HEK293 (cell line): ENCODE data around the gene SIGLEC8.

ENCODE experiments used
- CTCF ChIA-PET: fragments of 350-600 bp; formaldehyde crosslinking; extraction: SDS; loops from one replicate; lab custom pipeline; 2021; ENCODE audit warnings: antibody characterized with exemption; lab: Yijun Ruan, JAX
- POLR2A ChIA-PET: fragments of 300-600 bp; formaldehyde crosslinking; extraction: SDS; loops from one replicate; lab custom pipeline; 2020; ENCODE audit warnings: antibody characterized with exemption, inconsistent platforms; lab: Yijun Ruan, JAX
- H3K27ac ChIP-seq: fragments of 200-500 bp; sonication (Bioruptor generic); 2 replicates; pipeline ENCODE4 v1.5.1; 2014; ENCODE audit warnings: low read depth, low read length, control low read depth, inconsistent platforms; ENCODE audit errors: extremely low read depth
- H3K36me3 ChIP-seq, 2 experiments: fragments of 200-500 bp in 1 of 2; sonication (Bioruptor generic) in 1 of 2; 1 replicate in 1 of 2; 2 replicates in 1 of 2; pipeline ENCODE4 v1.5.1; 2014 to 2017; ENCODE audit warnings: inconsistent platforms in 2 of 2, low read length in 2 of 2; ENCODE audit not compliant: control insufficient read depth in 2 of 2, insufficient read depth in 1 of 2
- H3K4me1 ChIP-seq: fragments of 200-500 bp; sonication (Bioruptor generic); 2 replicates; pipeline ENCODE4 v1.5.1; 2014; ENCODE audit warnings: mild to moderate bottlenecking, low read length, inconsistent platforms; ENCODE audit not compliant: control insufficient read depth, insufficient read depth
- H3K4me3 ChIP-seq: 2 replicates; pipeline ENCODE4 v1.5.1; 2011; ENCODE audit warnings: low read depth, mild to moderate bottlenecking, control low read depth, low read length, moderate library complexity
- H3K9me3 ChIP-seq: fragments of 200-500 bp; sonication (Bioruptor generic); 2 replicates; pipeline ENCODE4 v1.5.1; 2014; ENCODE audit warnings: low read depth, low read length, inconsistent platforms; ENCODE audit not compliant: control insufficient read depth, insufficient read depth
- KLF8 ChIP-seq: fragments of 450-650 bp; formaldehyde crosslinking; IDR thresholded peaks from 2 replicates; pipeline ENCODE4 v1.5.1; 2016; ENCODE audit warnings: missing biosample characterization, missing genetic modification characterization
- SCRT2 ChIP-seq: fragments of 450-650 bp; formaldehyde crosslinking; IDR thresholded peaks from 2 replicates; pipeline ENCODE4 v1.5.1; 2016; ENCODE audit warnings: missing biosample characterization, missing genetic modification characterization
- ZNF114 ChIP-seq: fragments of 450-650 bp; formaldehyde crosslinking; IDR thresholded peaks from 2 replicates; pipeline ENCODE4 v1.5.0; 2017; ENCODE audit warnings: missing biosample characterization, missing genetic modification characterization
- ZNF146 ChIP-seq: fragments of 450-650 bp; formaldehyde crosslinking; IDR thresholded peaks from 2 replicates; pipeline ENCODE4 v1.5.1; 2016; ENCODE audit warnings: missing biosample characterization, missing genetic modification characterization
- ZNF211 ChIP-seq: fragments of 450-650 bp; formaldehyde crosslinking; IDR thresholded peaks from 2 replicates; pipeline ENCODE4 v1.5.1; 2016; ENCODE audit warnings: low read depth, missing biosample characterization, missing genetic modification characterization
- ZNF416 ChIP-seq: fragments of 450-650 bp; formaldehyde crosslinking; IDR thresholded peaks from 2 replicates; pipeline ENCODE4 v1.5.1; 2016; ENCODE audit warnings: missing biosample characterization, missing genetic modification characterization
- ZNF654 ChIP-seq: fragments of 450-650 bp; formaldehyde crosslinking; IDR thresholded peaks from 2 replicates; pipeline ENCODE4 v1.5.1; 2016; ENCODE audit warnings: low read depth, missing biosample characterization, missing genetic modification characterization
- ZNF747 ChIP-seq: fragments of 450-650 bp; formaldehyde crosslinking; IDR thresholded peaks from 2 replicates; pipeline ENCODE4 v1.5.1; 2016; ENCODE audit warnings: missing biosample characterization, missing genetic modification characterization
- ZNF76 ChIP-seq: fragments of 450-650 bp; formaldehyde crosslinking; IDR thresholded peaks from 2 replicates; pipeline ENCODE4; 2016; ENCODE audit warnings: low read depth, missing biosample characterization, missing genetic modification characterization, borderline replicate concordance
- TF ChIP-seq, protein P1 (sequence below): fragments of 450-650 bp; formaldehyde crosslinking; IDR thresholded peaks from 2 replicates; pipeline ENCODE4 v1.5.1; 2016; ENCODE audit warnings: missing biosample characterization, missing genetic modification characterization
- TF ChIP-seq, protein P2 (sequence below): fragments of 450-650 bp; formaldehyde crosslinking; IDR thresholded peaks from 2 replicates; pipeline ENCODE4 v1.5.1; 2016; ENCODE audit warnings: missing biosample characterization, missing genetic modification characterization
- TF ChIP-seq, protein P3 (sequence below): fragments of 450-650 bp; formaldehyde crosslinking; IDR thresholded peaks from 2 replicates; pipeline ENCODE4 v1.5.1; 2016; ENCODE audit warnings: missing biosample characterization, missing genetic modification characterization, low read depth

The SIGLEC8 gene

DNA sequence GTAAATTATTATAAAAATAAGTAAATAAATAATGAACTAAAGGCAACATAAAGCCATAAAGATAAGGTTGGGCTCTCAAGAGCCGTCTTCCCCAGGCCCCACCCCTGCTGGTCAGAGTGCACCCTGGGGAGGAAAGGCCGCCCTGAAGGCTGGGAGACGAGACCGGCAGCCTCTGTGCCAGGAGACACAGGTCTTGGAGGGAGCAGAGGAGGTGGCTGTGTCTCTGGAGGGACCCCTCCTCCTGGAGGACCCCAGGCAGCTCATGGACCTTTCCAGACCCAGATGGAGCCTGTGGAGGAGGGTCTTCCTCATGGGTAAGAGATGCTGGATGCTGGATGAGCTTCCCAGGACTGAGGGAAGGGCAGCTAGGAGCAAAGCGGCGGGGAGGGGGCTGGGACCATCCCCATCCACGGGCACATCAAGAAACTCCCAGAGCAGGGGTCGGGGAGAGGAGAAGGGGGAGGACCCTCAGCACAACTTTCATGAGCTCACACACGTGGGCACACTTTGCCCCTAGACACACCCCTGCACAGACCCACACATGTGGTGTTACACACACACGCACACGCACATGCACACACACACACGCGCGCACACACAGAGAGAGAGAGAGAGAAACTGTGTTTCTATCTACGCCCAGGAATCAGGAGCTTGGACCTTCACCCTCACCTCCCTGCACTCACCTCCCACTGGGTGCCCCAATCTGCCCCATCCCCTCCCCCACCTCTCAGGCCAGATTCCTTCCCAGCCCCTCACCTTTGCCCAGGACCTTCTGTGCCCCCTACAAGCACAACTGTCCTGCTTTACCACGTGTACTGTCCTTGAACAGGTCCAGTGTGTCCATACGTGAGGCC, 20.4 kb upstream of the SIGLEC8 start, which contains the start of gene CEACAM18 (continued):
- TF ChIP-seq ZNF211 (tag by site-specific recombination) = no peak
- no peak for TF ChIP-seq ZNF416 (tag by site-specific recombination)
- TF ChIP-seq KLF8 = no peak

DNA sequence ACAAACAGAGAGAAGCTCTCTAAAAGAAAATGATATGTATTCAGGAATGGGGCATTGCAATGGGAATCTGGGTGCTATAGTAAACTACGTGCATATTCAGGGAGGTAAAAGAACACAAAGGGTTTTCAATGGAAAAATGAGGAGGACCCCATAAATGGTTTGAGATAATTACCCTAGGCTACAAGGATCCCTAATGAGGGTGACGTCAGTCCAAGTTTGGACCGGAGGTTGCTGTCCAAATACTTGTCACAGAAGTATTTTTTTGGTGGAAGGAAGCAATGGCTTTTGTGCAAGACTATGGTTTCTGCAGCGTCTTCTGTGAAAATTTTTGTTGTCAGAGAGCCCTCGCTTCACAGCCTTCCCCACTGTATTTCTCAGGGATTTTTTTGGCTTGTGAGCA, 19.1 kb upstream of the SIGLEC8 start:
- H3K4me1 ChIP-seq = no peaks in the 10 kb centered on the region
- CTCF ChIA-PET = interaction anchor here (1.1 kb wide), 1 partner anchor 300 kb away, joined by 3 read pairs; no protein-coding TSS in a partner anchor
- POLR2A ChIA-PET = no interaction called here
- TF ChIP-seq ZNF114 (tag by site-specific recombination) = no peak
- no peak for TF ChIP-seq ZNF76 (tag by site-specific recombination)
- TF ChIP-seq, protein P1, sequence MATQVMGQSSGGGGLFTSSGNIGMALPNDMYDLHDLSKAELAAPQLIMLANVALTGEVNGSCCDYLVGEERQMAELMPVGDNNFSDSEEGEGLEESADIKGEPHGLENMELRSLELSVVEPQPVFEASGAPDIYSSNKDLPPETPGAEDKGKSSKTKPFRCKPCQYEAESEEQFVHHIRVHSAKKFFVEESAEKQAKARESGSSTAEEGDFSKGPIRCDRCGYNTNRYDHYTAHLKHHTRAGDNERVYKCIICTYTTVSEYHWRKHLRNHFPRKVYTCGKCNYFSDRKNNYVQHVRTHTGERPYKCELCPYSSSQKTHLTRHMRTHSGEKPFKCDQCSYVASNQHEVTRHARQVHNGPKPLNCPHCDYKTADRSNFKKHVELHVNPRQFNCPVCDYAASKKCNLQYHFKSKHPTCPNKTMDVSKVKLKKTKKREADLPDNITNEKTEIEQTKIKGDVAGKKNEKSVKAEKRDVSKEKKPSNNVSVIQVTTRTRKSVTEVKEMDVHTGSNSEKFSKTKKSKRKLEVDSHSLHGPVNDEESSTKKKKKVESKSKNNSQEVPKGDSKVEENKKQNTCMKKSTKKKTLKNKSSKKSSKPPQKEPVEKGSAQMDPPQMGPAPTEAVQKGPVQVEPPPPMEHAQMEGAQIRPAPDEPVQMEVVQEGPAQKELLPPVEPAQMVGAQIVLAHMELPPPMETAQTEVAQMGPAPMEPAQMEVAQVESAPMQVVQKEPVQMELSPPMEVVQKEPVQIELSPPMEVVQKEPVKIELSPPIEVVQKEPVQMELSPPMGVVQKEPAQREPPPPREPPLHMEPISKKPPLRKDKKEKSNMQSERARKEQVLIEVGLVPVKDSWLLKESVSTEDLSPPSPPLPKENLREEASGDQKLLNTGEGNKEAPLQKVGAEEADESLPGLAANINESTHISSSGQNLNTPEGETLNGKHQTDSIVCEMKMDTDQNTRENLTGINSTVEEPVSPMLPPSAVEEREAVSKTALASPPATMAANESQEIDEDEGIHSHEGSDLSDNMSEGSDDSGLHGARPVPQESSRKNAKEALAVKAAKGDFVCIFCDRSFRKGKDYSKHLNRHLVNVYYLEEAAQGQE (tag by site-specific recombination) = 0 out of 2 replicates have a peak, but pooled peaks have one; percentile 40
- no peak for TF ChIP-seq SCRT2 (tag by site-specific recombination)
- TF ChIP-seq, all 188 proteins: peak for 1
- Histone ChIP-seq H3K36me3 (no peaks in the 10 kb centered on the region), H3K27ac (no peak overlapping the region), H3K4me3 (no peak overlapping the region), H3K9me3 (no peaks in the 10 kb centered on the region)

DNA sequence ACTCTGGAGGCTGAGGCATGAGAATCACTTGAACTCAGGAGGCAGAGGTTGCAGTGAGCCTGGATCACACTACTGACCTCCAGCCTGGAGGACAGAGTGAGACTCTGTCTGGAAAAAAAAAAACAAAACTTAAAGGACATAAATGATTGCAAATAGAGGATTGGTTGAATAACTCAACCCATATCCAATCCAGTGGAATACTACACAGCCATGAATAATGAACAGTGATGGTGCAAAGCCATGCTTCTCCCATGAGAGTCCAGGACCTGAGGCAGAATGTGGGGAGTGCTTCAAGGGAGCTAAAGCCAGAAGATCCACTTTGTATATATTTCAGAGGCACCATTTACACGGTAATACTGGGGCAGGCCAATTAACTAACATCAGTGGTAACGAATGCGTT, 17.9 kb upstream of the SIGLEC8 start:
- H3K9me3 ChIP-seq = no peaks in the 10 kb centered on the region
- H3K27ac ChIP-seq = no peak overlapping the region
- H3K4me1 ChIP-seq = no peaks in the 10 kb centered on the region
- H3K36me3 ChIP-seq = no peaks in the 10 kb centered on the region
- H3K4me3 ChIP-seq = no peak overlapping the region
- TF ChIP-seq ZNF747 (tag by site-specific recombination) (no peak), ZNF146 (peak; percentile 55)
- ChIA-PET CTCF (interaction anchor here (0.6 to 1.1 kb wide), 2 partner anchors 132 to 301 kb away, joined by 3 read pairs; no protein-coding TSS in a partner anchor), POLR2A (no interaction called here)

DNA sequence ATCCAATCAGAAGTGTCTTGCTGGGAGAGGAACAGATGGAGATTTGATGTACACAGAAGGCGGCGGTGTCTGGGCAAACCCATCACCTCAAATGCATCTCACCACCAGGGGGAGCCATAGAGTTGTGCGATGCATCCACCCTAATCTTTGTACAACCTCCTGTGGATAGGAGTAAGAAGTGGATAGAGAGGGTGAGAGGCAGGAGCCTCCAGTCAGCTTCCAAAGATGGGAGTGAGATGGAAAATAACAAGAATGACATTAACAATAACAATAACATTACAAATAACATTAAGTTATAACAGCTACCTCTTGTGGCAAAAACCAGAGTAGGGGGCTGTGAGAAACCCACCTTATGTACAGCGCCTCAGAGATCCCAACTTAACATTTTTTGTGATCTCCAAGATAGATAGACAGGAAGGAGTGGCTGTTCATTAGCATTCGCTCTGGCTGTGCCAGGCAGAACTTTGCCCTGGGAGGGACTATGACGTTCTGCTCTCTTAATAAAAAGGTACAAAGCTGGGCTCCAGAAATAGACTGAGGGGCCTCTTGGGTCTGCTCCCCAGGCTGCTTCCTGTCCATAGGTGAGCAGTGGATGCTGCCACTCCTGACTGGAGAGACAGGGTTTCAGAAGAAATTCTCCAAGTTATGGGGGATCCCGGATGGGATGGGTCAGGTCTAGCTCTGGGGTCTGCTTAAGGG, 14.9 kb upstream of the SIGLEC8 start:
- no peaks in the 10 kb centered on the region for H3K36me3 ChIP-seq

More for the DNA sequence above, 14.9 kb upstream of the SIGLEC8 start:
- POLR2A ChIA-PET = no interaction called here
- no peak overlapping the region for H3K4me3 ChIP-seq
- peak; percentile 32 for TF ChIP-seq ZNF654 (tag by site-specific recombination)
- TF ChIP-seq, protein P2, sequence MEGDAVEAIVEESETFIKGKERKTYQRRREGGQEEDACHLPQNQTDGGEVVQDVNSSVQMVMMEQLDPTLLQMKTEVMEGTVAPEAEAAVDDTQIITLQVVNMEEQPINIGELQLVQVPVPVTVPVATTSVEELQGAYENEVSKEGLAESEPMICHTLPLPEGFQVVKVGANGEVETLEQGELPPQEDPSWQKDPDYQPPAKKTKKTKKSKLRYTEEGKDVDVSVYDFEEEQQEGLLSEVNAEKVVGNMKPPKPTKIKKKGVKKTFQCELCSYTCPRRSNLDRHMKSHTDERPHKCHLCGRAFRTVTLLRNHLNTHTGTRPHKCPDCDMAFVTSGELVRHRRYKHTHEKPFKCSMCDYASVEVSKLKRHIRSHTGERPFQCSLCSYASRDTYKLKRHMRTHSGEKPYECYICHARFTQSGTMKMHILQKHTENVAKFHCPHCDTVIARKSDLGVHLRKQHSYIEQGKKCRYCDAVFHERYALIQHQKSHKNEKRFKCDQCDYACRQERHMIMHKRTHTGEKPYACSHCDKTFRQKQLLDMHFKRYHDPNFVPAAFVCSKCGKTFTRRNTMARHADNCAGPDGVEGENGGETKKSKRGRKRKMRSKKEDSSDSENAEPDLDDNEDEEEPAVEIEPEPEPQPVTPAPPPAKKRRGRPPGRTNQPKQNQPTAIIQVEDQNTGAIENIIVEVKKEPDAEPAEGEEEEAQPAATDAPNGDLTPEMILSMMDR (tag by site-specific recombination) = peak; percentile 71
- TF ChIP-seq, protein P3, sequence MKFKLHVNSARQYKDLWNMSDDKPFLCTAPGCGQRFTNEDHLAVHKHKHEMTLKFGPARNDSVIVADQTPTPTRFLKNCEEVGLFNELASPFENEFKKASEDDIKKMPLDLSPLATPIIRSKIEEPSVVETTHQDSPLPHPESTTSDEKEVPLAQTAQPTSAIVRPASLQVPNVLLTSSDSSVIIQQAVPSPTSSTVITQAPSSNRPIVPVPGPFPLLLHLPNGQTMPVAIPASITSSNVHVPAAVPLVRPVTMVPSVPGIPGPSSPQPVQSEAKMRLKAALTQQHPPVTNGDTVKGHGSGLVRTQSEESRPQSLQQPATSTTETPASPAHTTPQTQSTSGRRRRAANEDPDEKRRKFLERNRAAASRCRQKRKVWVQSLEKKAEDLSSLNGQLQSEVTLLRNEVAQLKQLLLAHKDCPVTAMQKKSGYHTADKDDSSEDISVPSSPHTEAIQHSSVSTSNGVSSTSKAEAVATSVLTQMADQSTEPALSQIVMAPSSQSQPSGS (tag by site-specific recombination) = no peak
- TF ChIP-seq, all 188 proteins: peak for 2
- H3K9me3 ChIP-seq = no peaks in the 10 kb centered on the region
- no peaks in the 10 kb centered on the region for H3K4me1 ChIP-seq
- CTCF ChIA-PET = interaction anchor here (0.6 to 4.7 kb wide), 44 partner anchors 8 to 344 kb away, joined by 3 to 104 read pairs (median 3); partner anchors contain the start of genes HAS1 and NKG7
- H3K27ac ChIP-seq = no peak overlapping the region
